HEK293 (cell line): ENCODE measurements around the gene CDH24.
A peak's percentile ranks its signal among the peaks of the same experiment; 100 is the strongest.

ENCODE experiments used
- FEZF1 ChIP-seq: fragments of 450-650 bp; formaldehyde crosslinking; IDR thresholded peaks from 2 replicates; pipeline ENCODE4 v1.5.1; 2016; ENCODE audit warnings: missing biosample characterization, missing genetic modification characterization
- WT1 ChIP-seq: fragments of 450-650 bp; formaldehyde crosslinking; IDR thresholded peaks from 2 replicates; pipeline ENCODE4 v1.5.1; 2016; ENCODE audit warnings: missing biosample characterization, missing genetic modification characterization
- ZBTB21 ChIP-seq: fragments of 450-650 bp; formaldehyde crosslinking; IDR thresholded peaks from 2 replicates; pipeline ENCODE4 v1.5.1; 2017; ENCODE audit warnings: missing biosample characterization, missing genetic modification characterization
- ZBTB7A ChIP-seq: fragments of 450-650 bp; formaldehyde crosslinking; IDR thresholded peaks from 2 replicates; pipeline ENCODE4 v1.5.1; 2016; ENCODE audit warnings: low read depth, missing biosample characterization, missing genetic modification characterization
- ZFP37 ChIP-seq: fragments of 450-650 bp; formaldehyde crosslinking; IDR thresholded peaks from 2 replicates; pipeline ENCODE4 v1.5.1; 2016; ENCODE audit warnings: missing biosample characterization, missing genetic modification characterization
- ZFP41 ChIP-seq: fragments of 450-650 bp; formaldehyde crosslinking; IDR thresholded peaks from 2 replicates; pipeline ENCODE4 v1.5.1; 2016; ENCODE audit warnings: missing biosample characterization, missing genetic modification characterization, borderline replicate concordance
- ZNF16 ChIP-seq: fragments of 450-650 bp; formaldehyde crosslinking; IDR thresholded peaks from 2 replicates; pipeline ENCODE4 v1.5.1; 2016; ENCODE audit warnings: low read depth, missing biosample characterization, missing genetic modification characterization
- ZNF169 ChIP-seq: fragments of 450-650 bp; formaldehyde crosslinking; IDR thresholded peaks from 2 replicates; pipeline ENCODE4 v1.5.1; 2016; ENCODE audit warnings: missing biosample characterization, missing genetic modification characterization
- ZNF174 ChIP-seq: fragments of 450-650 bp; formaldehyde crosslinking; IDR thresholded peaks from 2 replicates; pipeline ENCODE4 v1.5.0; 2017; ENCODE audit warnings: missing biosample characterization, mild to moderate bottlenecking, missing genetic modification characterization
- ZNF211 ChIP-seq: fragments of 450-650 bp; formaldehyde crosslinking; IDR thresholded peaks from 2 replicates; pipeline ENCODE4 v1.5.1; 2016; ENCODE audit warnings: low read depth, missing biosample characterization, missing genetic modification characterization
- ZNF248 ChIP-seq: fragments of 450-650 bp; formaldehyde crosslinking; IDR thresholded peaks from 2 replicates; pipeline ENCODE4 v1.5.1; 2017; ENCODE audit warnings: missing biosample characterization, missing genetic modification characterization
- ZNF416 ChIP-seq: fragments of 450-650 bp; formaldehyde crosslinking; IDR thresholded peaks from 2 replicates; pipeline ENCODE4 v1.5.1; 2016; ENCODE audit warnings: missing biosample characterization, missing genetic modification characterization
- ZNF426 ChIP-seq: fragments of 450-650 bp; formaldehyde crosslinking; IDR thresholded peaks from 2 replicates; pipeline ENCODE4 v1.5.1; 2017; ENCODE audit warnings: missing biosample characterization, missing genetic modification characterization, mild to moderate bottlenecking, inconsistent platforms, moderate library complexity
- ZNF473 ChIP-seq: fragments of 450-650 bp; formaldehyde crosslinking; IDR thresholded peaks from 2 replicates; pipeline ENCODE4 v1.5.1; 2017; ENCODE audit warnings: missing biosample characterization, missing genetic modification characterization
- ZNF521 ChIP-seq: fragments of 450-650 bp; formaldehyde crosslinking; IDR thresholded peaks from 2 replicates; pipeline ENCODE4 v1.5.1; 2017; ENCODE audit warnings: missing biosample characterization, mild to moderate bottlenecking, missing genetic modification characterization
- ZNF549 ChIP-seq: fragments of 450-650 bp; IDR thresholded peaks from 2 replicates; pipeline ENCODE4 v1.5.1; 2018; ENCODE audit warnings: missing biosample characterization, missing genetic modification characterization, mild to moderate bottlenecking, inconsistent platforms, moderate library complexity
- ZNF560 ChIP-seq: fragments of 450-650 bp; formaldehyde crosslinking; IDR thresholded peaks from 2 replicates; pipeline ENCODE4 v1.5.1; 2017; ENCODE audit warnings: missing biosample characterization, missing genetic modification characterization, borderline replicate concordance
- ZNF561 ChIP-seq: fragments of 450-650 bp; IDR thresholded peaks from 2 replicates; pipeline ENCODE4 v1.5.1; 2018; ENCODE audit warnings: missing biosample characterization, missing genetic modification characterization, borderline replicate concordance
- ZNF660 ChIP-seq: fragments of 450-650 bp; IDR thresholded peaks from 2 replicates; pipeline ENCODE4 v1.5.1; 2018; ENCODE audit warnings: missing biosample characterization, mild to moderate bottlenecking, missing genetic modification characterization
- ZNF677 ChIP-seq: fragments of 450-650 bp; IDR thresholded peaks from 2 replicates; pipeline ENCODE4 v1.5.0; 2018; ENCODE audit warnings: missing biosample characterization, mild to moderate bottlenecking, missing genetic modification characterization, moderate library complexity
- ZNF768 ChIP-seq: fragments of 450-650 bp; formaldehyde crosslinking; IDR thresholded peaks from 2 replicates; pipeline ENCODE4 v1.5.1; 2018; ENCODE audit warnings: missing biosample characterization, mild to moderate bottlenecking, missing genetic modification characterization
- ZNF785 ChIP-seq: fragments of 450-650 bp; formaldehyde crosslinking; IDR thresholded peaks from 2 replicates; pipeline ENCODE4 v1.5.1; 2016; ENCODE audit warnings: missing biosample characterization, missing genetic modification characterization
- ZNF837 ChIP-seq: fragments of 450-650 bp; formaldehyde crosslinking; IDR thresholded peaks from 2 replicates; pipeline ENCODE4 v1.5.1; 2016; ENCODE audit warnings: missing biosample characterization, missing genetic modification characterization
- ZXDB ChIP-seq: fragments of 450-650 bp; formaldehyde crosslinking; IDR thresholded peaks from 2 replicates; pipeline ENCODE4 v1.5.1; 2016; ENCODE audit warnings: missing biosample characterization, missing genetic modification characterization
- TF ChIP-seq, protein P1 (sequence below): fragments of 450-650 bp; formaldehyde crosslinking; IDR thresholded peaks from 2 replicates; pipeline ENCODE4 v1.5.1; 2016; ENCODE audit warnings: missing biosample characterization, missing genetic modification characterization
- TF ChIP-seq, protein P2 (sequence below): fragments of 450-650 bp; formaldehyde crosslinking; IDR thresholded peaks from 2 replicates; pipeline ENCODE4 v1.5.1; 2016; ENCODE audit warnings: missing biosample characterization, missing genetic modification characterization, low read depth
- TF ChIP-seq, protein P3 (sequence below): fragments of 450-650 bp; formaldehyde crosslinking; IDR thresholded peaks from 2 replicates; pipeline ENCODE4 v1.5.1; 2016; ENCODE audit warnings: missing biosample characterization, missing genetic modification characterization
- TF ChIP-seq, protein P4 (sequence below): fragments of 450-650 bp; formaldehyde crosslinking; IDR thresholded peaks from 2 replicates; pipeline ENCODE4 v1.5.1; 2016; ENCODE audit warnings: missing biosample characterization, missing genetic modification characterization
- TF ChIP-seq, protein P5 (sequence below): fragments of 450-650 bp; formaldehyde crosslinking; IDR thresholded peaks from 2 replicates; pipeline ENCODE4 v1.5.1; 2016; ENCODE audit warnings: missing biosample characterization, missing genetic modification characterization
- TF ChIP-seq, protein P6 (sequence below): IDR thresholded peaks from 2 replicates; pipeline ENCODE4 v1.6.1; 2011; ENCODE audit warnings: mild to moderate bottlenecking, low read depth, low read length, borderline replicate concordance

The CDH24 gene

DNA sequence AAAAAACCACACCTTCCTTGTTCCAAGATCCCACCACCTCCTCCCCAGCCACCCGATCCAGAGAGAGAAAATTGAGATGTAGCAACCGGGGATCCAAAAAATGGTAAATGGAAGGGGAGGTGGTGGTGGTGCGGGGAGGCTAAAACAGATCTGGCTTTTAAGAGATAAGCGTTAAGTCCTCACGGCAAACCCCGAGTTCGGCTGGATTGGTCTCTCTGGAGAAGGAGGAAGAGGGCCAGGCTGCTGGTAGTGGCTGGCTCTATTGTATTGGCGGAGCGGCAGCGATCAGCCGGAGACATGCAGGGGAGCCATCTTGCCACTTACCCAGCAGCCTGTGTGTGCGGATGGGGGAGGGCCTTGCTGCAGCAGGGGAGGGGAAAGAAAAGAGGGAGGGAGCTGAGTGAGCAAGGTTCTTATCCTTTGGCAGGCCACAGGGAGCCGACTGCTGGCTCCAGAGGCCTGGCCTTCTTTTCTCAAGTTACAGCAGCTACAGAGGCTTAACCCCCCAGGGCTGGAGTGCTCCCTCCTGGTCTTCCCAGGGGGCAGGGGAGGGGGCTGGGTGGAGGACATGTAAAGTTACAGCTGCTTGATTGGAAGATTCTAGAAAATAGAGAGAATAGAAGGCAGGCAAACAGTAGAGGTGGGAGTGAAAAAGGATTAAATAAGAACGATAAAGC is 14.1 kb upstream of the CDH24 start (continued):
- TF ChIP-seq ZBTB21 (tag by site-specific recombination) (no peak), ZNF16 (tag by site-specific recombination) (no peak), ZNF416 (no peak), ZNF561 (tag by site-specific recombination) (0 out of 2 replicates have a peak, but pooled peaks have one; percentile 45), ZNF677 (tag by site-specific recombination) (no peak), ZNF169 (tag by site-specific recombination) (no peak), ZFP37 (tag by site-specific recombination) (no peak), ZXDB (tag by site-specific recombination) (peak; percentile 64), ZNF837 (tag by site-specific recombination) (no peak), ZNF521 (tag by site-specific recombination) (no peak), ZNF660 (tag by site-specific recombination) (no peak), FEZF1 (tag by site-specific recombination) (no peak; the same call in 1 of the 2 replicates), ZNF560 (tag by site-specific recombination) (no peak), ZNF426 (tag by site-specific recombination) (no peak), ZNF211 (tag by site-specific recombination) (no peak), ZNF248 (tag by site-specific recombination) (no peak), ZNF473 (tag by site-specific recombination) (no peak), ZNF768 (tag by site-specific recombination) (no peak), ZBTB7A (no peak), ZNF549 (tag by site-specific recombination) (no peak), ZFP41 (tag by site-specific recombination) (no peak), WT1 (tag by site-specific recombination) (peak; percentile 20; the same call in 1 of the 2 replicates), ZNF174 (tag by site-specific recombination) (no peak), ZNF785 (tag by site-specific recombination) (no peak)
- TF ChIP-seq, protein P1, sequence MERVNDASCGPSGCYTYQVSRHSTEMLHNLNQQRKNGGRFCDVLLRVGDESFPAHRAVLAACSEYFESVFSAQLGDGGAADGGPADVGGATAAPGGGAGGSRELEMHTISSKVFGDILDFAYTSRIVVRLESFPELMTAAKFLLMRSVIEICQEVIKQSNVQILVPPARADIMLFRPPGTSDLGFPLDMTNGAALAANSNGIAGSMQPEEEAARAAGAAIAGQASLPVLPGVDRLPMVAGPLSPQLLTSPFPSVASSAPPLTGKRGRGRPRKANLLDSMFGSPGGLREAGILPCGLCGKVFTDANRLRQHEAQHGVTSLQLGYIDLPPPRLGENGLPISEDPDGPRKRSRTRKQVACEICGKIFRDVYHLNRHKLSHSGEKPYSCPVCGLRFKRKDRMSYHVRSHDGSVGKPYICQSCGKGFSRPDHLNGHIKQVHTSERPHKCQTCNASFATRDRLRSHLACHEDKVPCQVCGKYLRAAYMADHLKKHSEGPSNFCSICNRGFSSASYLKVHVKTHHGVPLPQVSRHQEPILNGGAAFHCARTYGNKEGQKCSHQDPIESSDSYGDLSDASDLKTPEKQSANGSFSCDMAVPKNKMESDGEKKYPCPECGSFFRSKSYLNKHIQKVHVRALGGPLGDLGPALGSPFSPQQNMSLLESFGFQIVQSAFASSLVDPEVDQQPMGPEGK (tag by site-specific recombination), result peak; percentile 94
- TF ChIP-seq, protein P2, sequence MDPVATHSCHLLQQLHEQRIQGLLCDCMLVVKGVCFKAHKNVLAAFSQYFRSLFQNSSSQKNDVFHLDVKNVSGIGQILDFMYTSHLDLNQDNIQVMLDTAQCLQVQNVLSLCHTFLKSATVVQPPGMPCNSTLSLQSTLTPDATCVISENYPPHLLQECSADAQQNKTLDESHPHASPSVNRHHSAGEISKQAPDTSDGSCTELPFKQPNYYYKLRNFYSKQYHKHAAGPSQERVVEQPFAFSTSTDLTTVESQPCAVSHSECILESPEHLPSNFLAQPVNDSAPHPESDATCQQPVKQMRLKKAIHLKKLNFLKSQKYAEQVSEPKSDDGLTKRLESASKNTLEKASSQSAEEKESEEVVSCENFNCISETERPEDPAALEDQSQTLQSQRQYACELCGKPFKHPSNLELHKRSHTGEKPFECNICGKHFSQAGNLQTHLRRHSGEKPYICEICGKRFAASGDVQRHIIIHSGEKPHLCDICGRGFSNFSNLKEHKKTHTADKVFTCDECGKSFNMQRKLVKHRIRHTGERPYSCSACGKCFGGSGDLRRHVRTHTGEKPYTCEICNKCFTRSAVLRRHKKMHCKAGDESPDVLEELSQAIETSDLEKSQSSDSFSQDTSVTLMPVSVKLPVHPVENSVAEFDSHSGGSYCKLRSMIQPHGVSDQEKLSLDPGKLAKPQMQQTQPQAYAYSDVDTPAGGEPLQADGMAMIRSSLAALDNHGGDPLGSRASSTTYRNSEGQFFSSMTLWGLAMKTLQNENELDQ (tag by site-specific recombination), result no peak
- TF ChIP-seq, protein P3, sequence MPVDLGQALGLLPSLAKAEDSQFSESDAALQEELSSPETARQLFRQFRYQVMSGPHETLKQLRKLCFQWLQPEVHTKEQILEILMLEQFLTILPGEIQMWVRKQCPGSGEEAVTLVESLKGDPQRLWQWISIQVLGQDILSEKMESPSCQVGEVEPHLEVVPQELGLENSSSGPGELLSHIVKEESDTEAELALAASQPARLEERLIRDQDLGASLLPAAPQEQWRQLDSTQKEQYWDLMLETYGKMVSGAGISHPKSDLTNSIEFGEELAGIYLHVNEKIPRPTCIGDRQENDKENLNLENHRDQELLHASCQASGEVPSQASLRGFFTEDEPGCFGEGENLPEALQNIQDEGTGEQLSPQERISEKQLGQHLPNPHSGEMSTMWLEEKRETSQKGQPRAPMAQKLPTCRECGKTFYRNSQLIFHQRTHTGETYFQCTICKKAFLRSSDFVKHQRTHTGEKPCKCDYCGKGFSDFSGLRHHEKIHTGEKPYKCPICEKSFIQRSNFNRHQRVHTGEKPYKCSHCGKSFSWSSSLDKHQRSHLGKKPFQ, result no peak
- TF ChIP-seq, protein P4, sequence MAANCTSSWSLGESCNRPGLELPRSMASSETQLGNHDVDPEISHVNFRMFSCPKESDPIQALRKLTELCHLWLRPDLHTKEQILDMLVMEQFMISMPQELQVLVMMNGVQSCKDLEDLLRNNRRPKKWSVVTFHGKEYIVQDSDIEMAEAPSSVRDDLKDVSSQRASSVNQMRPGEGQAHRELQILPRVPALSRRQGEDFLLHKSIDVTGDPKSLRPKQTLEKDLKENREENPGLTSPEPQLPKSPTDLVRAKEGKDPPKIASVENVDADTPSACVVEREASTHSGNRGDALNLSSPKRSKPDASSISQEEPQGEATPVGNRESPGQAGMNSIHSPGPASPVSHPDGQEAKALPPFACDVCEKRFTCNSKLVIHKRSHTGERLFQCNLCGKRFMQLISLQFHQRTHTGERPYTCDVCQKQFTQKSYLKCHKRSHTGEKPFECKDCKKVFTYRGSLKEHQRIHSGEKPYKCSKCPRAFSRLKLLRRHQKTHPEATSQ (tag by site-specific recombination), result no peak
- TF ChIP-seq, protein P5, sequence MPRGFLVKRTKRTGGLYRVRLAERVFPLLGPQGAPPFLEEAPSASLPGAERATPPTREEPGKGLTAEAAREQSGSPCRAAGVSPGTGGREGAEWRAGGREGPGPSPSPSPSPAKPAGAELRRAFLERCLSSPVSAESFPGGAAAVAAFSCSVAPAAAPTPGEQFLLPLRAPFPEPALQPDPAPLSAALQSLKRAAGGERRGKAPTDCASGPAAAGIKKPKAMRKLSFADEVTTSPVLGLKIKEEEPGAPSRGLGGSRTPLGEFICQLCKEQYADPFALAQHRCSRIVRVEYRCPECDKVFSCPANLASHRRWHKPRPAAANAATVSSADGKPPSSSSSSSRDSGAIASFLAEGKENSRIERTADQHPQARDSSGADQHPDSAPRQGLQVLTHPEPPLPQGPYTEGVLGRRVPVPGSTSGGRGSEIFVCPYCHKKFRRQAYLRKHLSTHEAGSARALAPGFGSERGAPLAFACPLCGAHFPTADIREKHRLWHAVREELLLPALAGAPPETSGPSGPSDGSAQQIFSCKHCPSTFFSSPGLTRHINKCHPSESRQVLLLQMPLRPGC (tag by site-specific recombination), result no peak; the same call in 1 of the 2 replicates
- TF ChIP-seq, protein P6, sequence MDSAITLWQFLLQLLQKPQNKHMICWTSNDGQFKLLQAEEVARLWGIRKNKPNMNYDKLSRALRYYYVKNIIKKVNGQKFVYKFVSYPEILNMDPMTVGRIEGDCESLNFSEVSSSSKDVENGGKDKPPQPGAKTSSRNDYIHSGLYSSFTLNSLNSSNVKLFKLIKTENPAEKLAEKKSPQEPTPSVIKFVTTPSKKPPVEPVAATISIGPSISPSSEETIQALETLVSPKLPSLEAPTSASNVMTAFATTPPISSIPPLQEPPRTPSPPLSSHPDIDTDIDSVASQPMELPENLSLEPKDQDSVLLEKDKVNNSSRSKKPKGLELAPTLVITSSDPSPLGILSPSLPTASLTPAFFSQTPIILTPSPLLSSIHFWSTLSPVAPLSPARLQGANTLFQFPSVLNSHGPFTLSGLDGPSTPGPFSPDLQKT, result no peak
